NCI-H187 treated with DMSO at 0.1 percent for 48 hours (cell line): ENCODE data around the gene E2F7.

Experiments used
- DNase-seq: peaks from one replicate; lab custom pipeline; 2025; lab: John Stamatoyannopoulos, UW

The E2F7 gene

GRCh38 chr12:77062846-77063461 lies 2.4 kb downstream of the E2F7 start:
- DNase-seq, result no peak

GRCh38 chr12:77062396-77062795 lies 3.0 kb downstream of the E2F7 start:
- no peak for DNase-seq

GRCh38 chr12:77060883-77061240 lies 4.5 kb downstream of the E2F7 start:
- DNase-seq, result no peak

GRCh38 chr12:77060136-77060882 lies 5.1 kb downstream of the E2F7 start:
- DNase-seq, result no peak

- DNase-seq, result no peak
Observed at GRCh38 chr12:77058740-77059139, 6.6 kb downstream of the E2F7 start.

GRCh38 chr12:77054851-77055250 lies 10.5 kb downstream of the E2F7 start:
- no peak for DNase-seq

GRCh38 chr12:77053259-77053658 lies 12.1 kb downstream of the E2F7 start:
- no peak for DNase-seq

- peak; percentile 67 for DNase-seq
Observed at GRCh38 chr12:77049767-77050353, 15.5 kb downstream of the E2F7 start.

- DNase-seq, result no peak
Observed at GRCh38 chr12:77047341-77048109, 17.8 kb downstream of the E2F7 start.

- no peak for DNase-seq
Observed at GRCh38 chr12:77046468-77046867, 18.9 kb downstream of the E2F7 start.

GRCh38 chr12:77045183-77045582 lies 20.2 kb downstream of the E2F7 start:
- no peak for DNase-seq

- no peak for DNase-seq
Observed at GRCh38 chr12:77044721-77045120, 20.6 kb downstream of the E2F7 start.

GRCh38 chr12:77042833-77043232 lies 22.5 kb downstream of the E2F7 start:
- DNase-seq, result peak; percentile 66

GRCh38 chr12:77040231-77040630 lies 25.1 kb downstream of the E2F7 start:
- no peak for DNase-seq

- no peak for DNase-seq
Observed at GRCh38 chr12:77035226-77035625, 30.1 kb downstream of the E2F7 start.

- DNase-seq, result no peak
Observed at GRCh38 chr12:77033658-77034536, 31.5 kb downstream of the E2F7 start.

- DNase-seq, result no peak
Observed at GRCh38 chr12:77032406-77032805, 33.0 kb downstream of the E2F7 start.

- no peak for DNase-seq
Observed at GRCh38 chr12:77031745-77032144, 33.6 kb downstream of the E2F7 start.

- no peak for DNase-seq
Observed at GRCh38 chr12:77025782-77026314, 39.5 kb downstream of the E2F7 start.

GRCh38 chr12:77023501-77023900 lies 41.9 kb downstream of the E2F7 start:
- no peak for DNase-seq

- DNase-seq, result no peak
Observed at GRCh38 chr12:77019920-77020319, 45.4 kb downstream of the E2F7 start.
